H9 (cell line): ENCODE results near the gene VTCN1. TPM values are rescaled to one million over a fixed set of nuclear protein-coding genes. Genes with fewer than 3 reads are reported as not detected.

Experiments used
- DNase-seq: peaks from one replicate; pipeline ENCODE4 v3.0.0-alpha.2; 2017
- H2AFZ ChIP-seq: one replicate; pipeline ENCODE4 v1.6.1; 2013; ENCODE audit warnings: mild to moderate bottlenecking, low read length, control low read depth, moderate library complexity
- H2AK5ac ChIP-seq: 2 replicates; pipeline ENCODE4 v1.6.1; 2013; ENCODE audit warnings: low read length, control low read depth, mixed read lengths; ENCODE audit not compliant: insufficient read length
- H2BK120ac ChIP-seq: one replicate; pipeline ENCODE4 v1.6.1; 2013; ENCODE audit warnings: low read depth, mild to moderate bottlenecking, low read length, control low read depth, inconsistent platforms; ENCODE audit not compliant: poor library complexity, severe bottlenecking
- H2BK12ac ChIP-seq: 2 replicates; pipeline ENCODE4 v1.6.1; 2013; ENCODE audit warnings: low read length, control low read depth, mixed read lengths, low read depth; ENCODE audit not compliant: insufficient read length
- H2BK15ac ChIP-seq: 2 replicates; pipeline ENCODE4 v1.6.1; 2013; ENCODE audit warnings: low read depth, low read length, control low read depth
- H2BK20ac ChIP-seq: one replicate; pipeline ENCODE4 v1.6.1; 2013; ENCODE audit warnings: low read depth, mild to moderate bottlenecking, low read length, control low read depth, inconsistent platforms; ENCODE audit not compliant: poor library complexity, severe bottlenecking
- H2BK5ac ChIP-seq: 2 replicates; pipeline ENCODE4 v1.6.1; 2013; ENCODE audit warnings: low read length, control low read depth, mixed read lengths; ENCODE audit not compliant: insufficient read length
- H3K14ac ChIP-seq: 2 replicates; pipeline ENCODE4 v1.6.1; 2013; ENCODE audit warnings: low read length, control low read depth; ENCODE audit not compliant: insufficient read depth
- H3K18ac ChIP-seq: 2 replicates; pipeline ENCODE4 v1.6.1; 2013; ENCODE audit warnings: low read depth, mild to moderate bottlenecking, mixed read lengths, low read length, control low read depth; ENCODE audit not compliant: insufficient read length
- H3K23ac ChIP-seq: 2 replicates; pipeline ENCODE4 v1.6.1; 2013; ENCODE audit warnings: low read length, control low read depth, mixed read lengths, low read depth; ENCODE audit not compliant: insufficient read length
- H3K23me2 ChIP-seq: 2 replicates; pipeline ENCODE4 v1.6.1; 2013; ENCODE audit warnings: low read depth, mild to moderate bottlenecking, mixed read lengths, low read length, control low read depth; ENCODE audit not compliant: insufficient read length, poor library complexity, severe bottlenecking
- H3K27ac ChIP-seq: 2 replicates; pipeline ENCODE4 v1.5.1; 2013; ENCODE audit warnings: low read length, control low read depth, mixed read lengths, low read depth; ENCODE audit not compliant: insufficient read length
- H3K27me3 ChIP-seq: 2 replicates; pipeline ENCODE4 v1.6.1; 2013; ENCODE audit warnings: low read length, control low read depth, inconsistent platforms; ENCODE audit not compliant: insufficient read depth
- H3K4ac ChIP-seq: 2 replicates; pipeline ENCODE4 v1.6.1; 2013; ENCODE audit warnings: low read depth, mild to moderate bottlenecking, control low read depth, inconsistent platforms, low read length, moderate library complexity
- H3K4me1 ChIP-seq: 2 replicates; pipeline ENCODE4 v1.6.1; 2013; ENCODE audit warnings: low read length, control low read depth, inconsistent platforms; ENCODE audit not compliant: insufficient read depth
- H3K4me2 ChIP-seq: 2 replicates; pipeline ENCODE4 v1.6.1; 2013; ENCODE audit warnings: low read length, control low read depth, mixed read lengths; ENCODE audit not compliant: insufficient read length, insufficient read depth
- H3K56ac ChIP-seq: 2 replicates; pipeline ENCODE4 v1.6.1; 2013; ENCODE audit warnings: low read depth, mild to moderate bottlenecking, mixed read lengths, low read length, control low read depth; ENCODE audit not compliant: insufficient read length
- H3K79me1 ChIP-seq: 2 replicates; pipeline ENCODE4 v1.6.1; 2013; ENCODE audit warnings: low read depth, mild to moderate bottlenecking, moderate library complexity, low read length, control low read depth, inconsistent platforms; ENCODE audit not compliant: insufficient read depth, poor library complexity, severe bottlenecking
- H3K79me2 ChIP-seq: 2 replicates; pipeline ENCODE4 v1.6.1; 2013; ENCODE audit warnings: low read length, control low read depth, inconsistent platforms; ENCODE audit not compliant: insufficient read depth
- H3K9ac ChIP-seq: 2 replicates; pipeline ENCODE4 v1.6.1; 2013; ENCODE audit warnings: low read length, control low read depth, mixed read lengths; ENCODE audit not compliant: insufficient read length; ENCODE audit errors: extremely low read depth
- H3K9me3 ChIP-seq: one replicate; pipeline ENCODE4 v1.6.1; 2013; ENCODE audit warnings: low read depth, low read length, inconsistent platforms; ENCODE audit not compliant: control insufficient read depth
- H3T11ph ChIP-seq: one replicate; pipeline ENCODE4 v1.6.1; 2013; ENCODE audit warnings: mild to moderate bottlenecking, low read length, control low read depth, inconsistent platforms
- H4K20me1 ChIP-seq: one replicate; pipeline ENCODE4 v1.6.1; 2013; ENCODE audit not compliant: control insufficient read depth, insufficient read length, insufficient read depth
- H4K5ac ChIP-seq: 2 replicates; pipeline ENCODE4 v1.6.1; 2013; ENCODE audit warnings: low read depth, mild to moderate bottlenecking, mixed read lengths, low read length, control low read depth; ENCODE audit not compliant: insufficient read length
- H4K8ac ChIP-seq: replicated peaks from 2 replicates; pipeline ENCODE4 v1.6.1; 2013; ENCODE audit warnings: low read length, control low read depth, mixed read lengths, low read depth; ENCODE audit not compliant: insufficient read length
- H4K91ac ChIP-seq: 2 replicates; pipeline ENCODE4 v1.6.1; 2013; ENCODE audit warnings: low read depth, mild to moderate bottlenecking, moderate library complexity, mixed read lengths, low read length, control low read depth; ENCODE audit not compliant: insufficient read length
- H3K27ac Mint-ChIP-seq, 3 experiments: 2 replicates in 2 of 3; 3 replicates in 1 of 3; pipeline ENCODE4 v1.8.0; 2020 to 2021; ENCODE audit warnings: mixed read lengths in 3 of 3, mild to moderate bottlenecking in 1 of 3, moderate library complexity in 1 of 3
- H3K27me3 Mint-ChIP-seq: 2 replicates; pipeline ENCODE4 v1.8.0; 2021; ENCODE audit warnings: low read depth, mild to moderate bottlenecking, moderate library complexity, mixed read lengths
- H3K36me3 Mint-ChIP-seq, 3 experiments: 2 replicates in 2 of 3; 3 replicates in 1 of 3; pipeline ENCODE4 v1.8.0; 2020 to 2021; ENCODE audit warnings: low read depth in 3 of 3, mixed read lengths in 3 of 3; ENCODE audit not compliant: insufficient read depth in 1 of 3
- H3K4me1 Mint-ChIP-seq, 2 experiments: 2 replicates each; pipeline ENCODE4 v1.8.0; 2020; ENCODE audit warnings: mixed read lengths in 2 of 2
- H3K4me3 Mint-ChIP-seq, 2 experiments: 2 replicates in 1 of 2; 3 replicates in 1 of 2; pipeline ENCODE4 v1.8.0; 2020 to 2021; ENCODE audit warnings: mild to moderate bottlenecking in 2 of 2, mixed read lengths in 2 of 2, moderate library complexity in 1 of 2
- H3K9me3 Mint-ChIP-seq, 2 experiments: 2 replicates in 1 of 2; 3 replicates in 1 of 2; pipeline ENCODE4 v1.8.0; 2020; ENCODE audit warnings: mild to moderate bottlenecking in 2 of 2, mixed read lengths in 2 of 2, moderate library complexity in 1 of 2
- WGBS: extraction: QIAGEN DNeasy Blood & Tissue Kit; methylation state at CpG from one replicate; pipeline ENCODE4 v1.1.7; 2013; ENCODE audit warnings: missing lambda C conversion rate, low lambda C conversion rate, mixed read lengths; ENCODE audit not compliant: insufficient read length; ENCODE audit errors: extremely low coverage; 5-methylcytosine and 5-hydroxymethylcytosine counted together
- total RNA-seq: library from RNA; stranded (reverse); gene quantifications from 2 replicates; pipeline ENCODE4 v1.2.1, GENCODE V29; 2021
- TF ChIP-seq, protein P1 (sequence below): fragments of 200-600 bp; sonication (generic); conservative IDR thresholded peaks from 3 replicates; pipeline ENCODE4 v1.8.0; 2021; ENCODE audit warnings: antibody characterized with exemption, mild to moderate bottlenecking

The VTCN1 gene
- total RNA-seq, 1 experiment from 2014 or later, result 0.33 TPM

- Mint-ChIP-seq H3K27ac (no peak overlapping the region), H3K4me1 (peaks cover 29 to 36% of the 10 kb centered on the region in 2 experiments), H3K4me3 (no peak overlapping the region), H3K9me3 (no peaks in the 10 kb centered on the region), H3K36me3 (no peaks in the 10 kb centered on the region), H3K27me3 (no peaks in the 10 kb centered on the region)
- H3K9me3 ChIP-seq, result no peaks in the 10 kb centered on the region
- H3K79me2 ChIP-seq, result no peaks in the 10 kb centered on the region
- no peak overlapping the region for H3K4ac ChIP-seq
- H3K27me3 ChIP-seq, result no peaks in the 10 kb centered on the region
- H3K56ac ChIP-seq, result no peak overlapping the region
- no peak overlapping the region for H3K14ac ChIP-seq
- H3K79me1 ChIP-seq, result no peaks in the 10 kb centered on the region
- H3K27ac ChIP-seq, result no peak overlapping the region
- H2BK5ac ChIP-seq, result no peak overlapping the region
- TF ChIP-seq, protein P1, sequence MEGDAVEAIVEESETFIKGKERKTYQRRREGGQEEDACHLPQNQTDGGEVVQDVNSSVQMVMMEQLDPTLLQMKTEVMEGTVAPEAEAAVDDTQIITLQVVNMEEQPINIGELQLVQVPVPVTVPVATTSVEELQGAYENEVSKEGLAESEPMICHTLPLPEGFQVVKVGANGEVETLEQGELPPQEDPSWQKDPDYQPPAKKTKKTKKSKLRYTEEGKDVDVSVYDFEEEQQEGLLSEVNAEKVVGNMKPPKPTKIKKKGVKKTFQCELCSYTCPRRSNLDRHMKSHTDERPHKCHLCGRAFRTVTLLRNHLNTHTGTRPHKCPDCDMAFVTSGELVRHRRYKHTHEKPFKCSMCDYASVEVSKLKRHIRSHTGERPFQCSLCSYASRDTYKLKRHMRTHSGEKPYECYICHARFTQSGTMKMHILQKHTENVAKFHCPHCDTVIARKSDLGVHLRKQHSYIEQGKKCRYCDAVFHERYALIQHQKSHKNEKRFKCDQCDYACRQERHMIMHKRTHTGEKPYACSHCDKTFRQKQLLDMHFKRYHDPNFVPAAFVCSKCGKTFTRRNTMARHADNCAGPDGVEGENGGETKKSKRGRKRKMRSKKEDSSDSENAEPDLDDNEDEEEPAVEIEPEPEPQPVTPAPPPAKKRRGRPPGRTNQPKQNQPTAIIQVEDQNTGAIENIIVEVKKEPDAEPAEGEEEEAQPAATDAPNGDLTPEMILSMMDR, result no peak
- H3K18ac ChIP-seq, result no peak overlapping the region
- no peak overlapping the region for H4K8ac ChIP-seq
- H2BK120ac ChIP-seq, result no peak overlapping the region
- no peak overlapping the region for H4K5ac ChIP-seq
- no CpG with 5 or more reads among the region's 4 CpGs for WGBS
- no peak overlapping the region for H2BK12ac ChIP-seq
- no peak overlapping the region for H3K9ac ChIP-seq
- no peak overlapping the region for H3K23ac ChIP-seq
- H3T11ph ChIP-seq, result no peak overlapping the region
- H2AK5ac ChIP-seq, result no peak overlapping the region
- H3K23me2 ChIP-seq, result no peaks in the 10 kb centered on the region
- H2AFZ ChIP-seq, result no peak overlapping the region
- no peak overlapping the region for H2BK20ac ChIP-seq
- no peaks in the 10 kb centered on the region for H4K20me1 ChIP-seq
- H3K4me1 ChIP-seq, result no peaks in the 10 kb centered on the region
- no peak overlapping the region for H2BK15ac ChIP-seq
- no peak overlapping the region for H3K4me2 ChIP-seq
- H4K91ac ChIP-seq, result no peak overlapping the region
- no peak for DNase-seq
These were observed 80.2 kb downstream of the VTCN1 start for GRCh38 chr1:117130526-117130925.
